Measurements from ENCODE around the gene CTDSPL2.
"Not testable (repeated sequence)": the region's sequence is repeated elsewhere in the genome, so short reads cannot be mapped to it uniquely, and the experiment has no call there.

Gene CTDSPL2

DNA sequence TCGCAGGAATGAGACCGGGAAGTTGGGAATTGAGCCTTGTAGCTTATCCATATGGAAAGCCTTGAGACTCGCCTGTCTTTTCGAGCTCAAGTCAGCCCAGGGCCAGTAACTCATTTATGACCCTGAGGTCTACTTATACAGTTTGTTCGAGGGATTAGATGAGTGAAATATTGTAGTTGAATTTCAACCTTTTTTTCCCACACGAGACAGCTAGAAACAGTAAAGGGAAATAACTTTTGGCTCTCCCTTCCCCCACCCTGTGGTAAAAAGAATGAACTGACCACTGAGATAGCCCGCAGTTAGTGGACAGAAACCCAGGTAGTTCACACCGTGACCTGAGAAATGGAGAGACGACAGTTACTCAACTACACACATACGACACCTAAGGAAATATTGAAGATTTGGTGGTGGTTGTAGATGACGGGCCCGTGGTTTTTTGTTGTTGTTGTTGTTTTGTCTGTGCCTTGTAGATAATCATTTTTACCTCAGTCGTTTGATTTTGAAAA, 110.4 kb downstream of the CTDSPL2 start:
- Mint-ChIP-seq H3K27me3 (no peaks in the 10 kb centered on the region), H3K4me1 (ENCODE audit: low read depth) (peaks cover 62% of the 10 kb centered on the region), H3K9me3 (no peaks in the 10 kb centered on the region), H3K27ac (peak overlapping the region; percentile 98), H3K4me3 (peak overlapping the region; percentile 88), H3K36me3 (ENCODE audit: low read depth) (peaks cover 77% of the 10 kb centered on the region)
- DNase-seq = no peak

- peak overlapping the region; percentile 43 for H3K4me3 Mint-ChIP-seq
- H3K27me3 Mint-ChIP-seq = no peaks in the 10 kb centered on the region
- peaks cover 64% of the 10 kb centered on the region for H3K4me1 Mint-ChIP-seq (ENCODE audit: low read depth)
- H3K9me3 Mint-ChIP-seq = no peaks in the 10 kb centered on the region
- DNase-seq = no peak
- peak overlapping the region; percentile 53 for H3K27ac Mint-ChIP-seq
- peaks cover 73% of the 10 kb centered on the region for H3K36me3 Mint-ChIP-seq (ENCODE audit: low read depth)
These were observed 114.0 kb downstream of the CTDSPL2 start for GRCh38 chr15:44541282-44541958.

DNA sequence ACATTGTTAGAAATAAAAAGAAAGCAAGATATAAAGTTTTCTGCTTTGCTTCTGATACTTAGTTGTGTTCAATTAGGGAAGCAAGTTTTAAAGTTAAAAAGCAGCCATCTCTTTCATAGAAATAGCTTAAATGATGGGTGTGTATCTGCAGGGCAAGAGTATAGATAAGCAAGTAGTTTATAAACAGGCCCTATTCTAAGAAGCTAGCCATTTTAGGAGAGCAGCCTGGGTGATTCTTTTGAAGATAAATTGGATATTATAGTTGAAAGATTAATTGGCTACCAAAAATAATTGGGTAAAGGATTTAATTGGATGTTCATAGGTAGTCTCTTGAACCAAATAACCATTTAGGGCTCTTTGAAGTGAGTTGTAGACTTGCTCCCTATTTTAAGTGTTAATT, 115.2 kb downstream of the CTDSPL2 start:
- H3K9me3 Mint-ChIP-seq = no peaks in the 10 kb centered on the region
- H3K4me1 Mint-ChIP-seq (ENCODE audit: low read depth) = peaks cover 72% of the 10 kb centered on the region
- peaks cover 74% of the 10 kb centered on the region for H3K36me3 Mint-ChIP-seq (ENCODE audit: low read depth)
- H3K4me3 Mint-ChIP-seq = no peak overlapping the region
- H3K27ac Mint-ChIP-seq = no peak overlapping the region
- no peaks in the 10 kb centered on the region for H3K27me3 Mint-ChIP-seq
- DNase-seq = no peak

- peaks cover 71% of the 10 kb centered on the region for H3K4me1 Mint-ChIP-seq (ENCODE audit: low read depth)
- not testable (repeated sequence) for H3K27me3 Mint-ChIP-seq, DNase-seq, H3K9me3 Mint-ChIP-seq
- peak overlapping the region; percentile 86 for H3K27ac Mint-ChIP-seq
- peak overlapping the region; percentile 39 for H3K4me3 Mint-ChIP-seq
- peaks cover 71% of the 10 kb centered on the region for H3K36me3 Mint-ChIP-seq (ENCODE audit: low read depth)
These were observed 117.3 kb downstream of the CTDSPL2 start for GRCh38 chr15:44544745-44545144.

DNA sequence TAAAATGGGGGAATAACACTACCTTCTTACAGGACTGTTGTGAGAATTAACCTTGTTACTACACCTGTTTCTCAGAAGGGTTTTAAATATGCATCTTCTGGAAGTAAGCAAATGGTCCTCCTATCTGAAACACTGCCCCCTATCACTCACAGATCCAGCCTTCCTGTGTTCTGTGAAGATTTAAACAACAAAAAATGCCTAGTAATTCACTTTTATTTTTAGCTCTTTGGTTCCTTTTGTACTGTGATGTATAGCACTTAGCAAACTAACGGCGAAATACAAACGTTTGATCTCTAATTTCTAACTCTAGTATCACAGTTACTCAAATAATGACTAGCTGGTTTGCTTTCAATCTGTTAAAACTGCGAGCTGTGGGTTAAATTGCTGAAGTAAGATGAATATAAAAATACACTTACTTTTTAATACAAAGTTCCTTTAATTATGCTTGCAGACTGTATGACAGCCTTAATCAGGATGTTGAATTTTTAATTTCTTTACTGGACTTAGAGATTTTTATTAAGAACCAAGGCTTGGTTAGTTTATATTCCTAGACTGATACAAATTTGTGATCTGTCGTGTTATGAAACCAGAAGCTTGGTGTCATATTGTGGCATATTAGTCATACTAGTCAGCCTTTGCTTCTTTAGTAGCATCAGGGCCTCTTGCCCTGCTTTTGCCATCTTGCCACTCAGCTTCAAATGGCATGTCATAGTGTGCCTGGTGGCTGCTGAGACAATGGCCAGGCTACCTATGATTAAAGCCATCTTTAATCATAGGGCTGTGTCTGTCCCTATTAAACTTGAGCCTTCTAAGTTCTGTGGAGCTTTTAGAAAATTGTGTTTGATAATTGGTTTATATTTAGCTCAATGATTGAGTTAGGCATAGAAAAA, 118.7 kb downstream of the CTDSPL2 start:
- peak; percentile 43 for DNase-seq
- H3K36me3 Mint-ChIP-seq (ENCODE audit: low read depth) = peaks cover 72% of the 10 kb centered on the region
- peak overlapping the region; percentile 9 for H3K4me3 Mint-ChIP-seq
- H3K27me3 Mint-ChIP-seq = no peaks in the 10 kb centered on the region
- peaks cover 73% of the 10 kb centered on the region for H3K4me1 Mint-ChIP-seq (ENCODE audit: low read depth)
- no peaks in the 10 kb centered on the region for H3K9me3 Mint-ChIP-seq
- peak overlapping the region; percentile 93 for H3K27ac Mint-ChIP-seq

DNA sequence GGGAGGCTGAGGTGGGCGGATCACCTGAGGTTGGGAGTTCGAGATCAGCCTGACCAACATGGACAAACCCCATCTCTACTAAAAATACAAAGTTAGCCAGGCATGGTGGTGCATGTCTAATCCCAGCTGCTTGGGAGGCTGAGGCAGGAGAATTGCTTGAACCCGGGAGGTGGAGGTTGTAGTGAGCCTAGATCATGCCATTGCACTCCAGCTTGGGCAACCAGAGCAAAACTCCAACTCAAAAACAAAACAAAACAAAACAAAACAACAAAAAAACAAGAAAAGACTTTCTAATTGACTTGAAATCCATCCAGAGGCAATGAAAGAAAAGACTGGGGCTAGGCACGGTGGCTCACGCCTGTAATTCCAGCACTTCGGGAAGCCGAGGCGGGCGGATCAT, 121.7 kb downstream of the CTDSPL2 start:
- not testable (repeated sequence) for H3K27me3 Mint-ChIP-seq, H3K9me3 Mint-ChIP-seq, H3K4me3 Mint-ChIP-seq, DNase-seq, H3K27ac Mint-ChIP-seq
- H3K4me1 Mint-ChIP-seq (ENCODE audit: low read depth) = peaks cover 54% of the 10 kb centered on the region
- peaks cover 71% of the 10 kb centered on the region for H3K36me3 Mint-ChIP-seq (ENCODE audit: low read depth)

DNA sequence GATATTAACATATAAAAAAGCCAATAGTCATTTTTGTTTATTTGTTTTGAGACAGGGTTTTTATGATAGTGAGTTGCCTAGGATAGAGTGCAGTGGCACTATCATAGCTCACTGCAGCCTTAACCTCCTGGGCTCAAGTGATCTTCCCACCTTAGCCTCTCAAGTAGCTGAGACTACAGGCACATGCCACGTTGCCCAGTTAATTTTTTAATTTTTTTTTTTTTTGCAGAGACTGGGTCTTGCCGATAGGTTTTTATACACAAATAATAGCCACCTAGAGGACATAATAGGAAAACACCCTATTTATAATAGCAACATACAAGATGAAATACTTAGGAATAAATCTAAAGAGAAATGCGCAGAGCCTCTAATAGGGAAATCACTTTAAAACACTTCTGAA, 122.8 kb downstream of the CTDSPL2 start:
- DNase-seq = no peak
- peaks cover 79% of the 10 kb centered on the region for H3K36me3 Mint-ChIP-seq (ENCODE audit: low read depth)

DNA sequence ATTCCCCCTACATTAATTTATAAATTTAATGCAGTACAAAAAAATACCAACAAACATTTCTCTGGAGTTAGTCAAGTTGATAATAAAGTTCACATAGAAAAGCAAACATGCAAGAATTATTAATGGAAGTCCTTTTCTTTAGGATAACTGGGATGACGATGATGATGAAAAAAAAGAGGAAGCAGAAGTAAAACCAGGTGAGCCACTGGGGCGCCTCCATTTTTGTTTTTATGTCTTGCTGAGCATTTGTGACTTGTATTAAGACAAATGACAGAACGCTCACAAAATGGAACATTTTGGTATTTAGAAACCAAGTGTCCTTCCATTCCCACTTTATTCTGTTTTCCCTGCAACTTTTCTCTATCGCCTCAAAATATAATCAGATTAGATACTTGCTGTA, 123.3 kb downstream of the CTDSPL2 start:
- H3K36me3 Mint-ChIP-seq (ENCODE audit: low read depth) = peaks cover 84% of the 10 kb centered on the region
- no peak overlapping the region for H3K4me3 Mint-ChIP-seq
- H3K27ac Mint-ChIP-seq = peak overlapping the region; percentile 46
- no peaks in the 10 kb centered on the region for H3K9me3 Mint-ChIP-seq
- H3K4me1 Mint-ChIP-seq (ENCODE audit: low read depth) = peaks cover 61% of the 10 kb centered on the region
- DNase-seq = no peak
- no peaks in the 10 kb centered on the region for H3K27me3 Mint-ChIP-seq

More for the DNA sequence above, 122.8 kb downstream of the CTDSPL2 start:
- Mint-ChIP-seq H3K27me3 (no peaks in the 10 kb centered on the region), H3K4me3 (no peak overlapping the region), H3K27ac (peak overlapping the region; percentile 33), H3K9me3 (no peaks in the 10 kb centered on the region), H3K4me1 (ENCODE audit: low read depth) (peaks cover 59% of the 10 kb centered on the region)

DNA sequence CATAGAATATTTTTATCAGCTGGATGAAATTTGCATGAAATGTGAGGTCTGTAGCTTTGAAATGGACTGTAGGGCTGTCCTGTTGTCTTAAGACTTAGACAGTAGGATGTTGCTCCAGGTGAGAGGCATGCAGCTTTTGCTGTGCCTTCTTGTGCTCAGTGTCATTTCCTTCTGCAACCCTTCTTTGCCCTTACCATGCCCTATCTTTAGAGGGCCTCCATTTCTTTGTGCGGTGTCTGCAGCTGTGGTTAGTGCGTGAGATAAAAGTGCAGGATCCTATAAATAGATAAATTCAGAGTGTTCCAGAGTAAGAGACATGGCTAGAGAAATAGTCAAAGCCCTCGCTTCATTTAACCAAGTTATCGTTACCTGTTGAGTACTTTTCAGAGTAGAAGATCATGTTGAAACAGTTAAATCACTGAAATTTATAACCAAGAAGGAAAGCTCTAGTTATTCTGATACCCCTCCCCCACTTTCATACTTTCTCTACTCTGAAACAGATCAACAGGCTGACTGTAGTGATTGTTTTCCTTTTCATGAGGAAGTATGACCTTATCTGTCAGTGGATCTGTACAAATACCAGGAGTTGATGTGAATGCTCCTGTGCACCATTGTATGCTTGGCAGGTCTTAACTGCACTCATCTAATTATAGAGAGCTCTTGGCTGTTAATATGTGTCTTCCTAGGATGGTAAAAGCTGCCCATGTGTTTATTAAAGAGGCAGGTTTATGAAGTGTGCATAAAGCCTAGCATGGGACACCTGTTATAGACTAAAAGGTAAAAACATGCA, 127.7 kb downstream of the CTDSPL2 start:
- Mint-ChIP-seq H3K27ac (peak overlapping the region; percentile 45), H3K4me1 (ENCODE audit: low read depth) (peaks cover 47% of the 10 kb centered on the region), H3K9me3 (no peaks in the 10 kb centered on the region), H3K36me3 (ENCODE audit: low read depth) (peaks cover 94% of the 10 kb centered on the region), H3K4me3 (no peak overlapping the region), H3K27me3 (no peaks in the 10 kb centered on the region)
- DNase-seq = peak; percentile 2

- H3K27ac Mint-ChIP-seq = peak overlapping the region; percentile 83
- H3K4me3 Mint-ChIP-seq, H3K9me3 Mint-ChIP-seq, H3K27me3 Mint-ChIP-seq, DNase-seq: not testable (repeated sequence)
- peaks cover 98% of the 10 kb centered on the region for H3K36me3 Mint-ChIP-seq (ENCODE audit: low read depth)
- peaks cover 28% of the 10 kb centered on the region for H3K4me1 Mint-ChIP-seq (ENCODE audit: low read depth)
These were observed 133.5 kb downstream of the CTDSPL2 start for GRCh38 chr15:44560926-44561325.

GRCh38 chr15:44565387-44566154, 138.1 kb downstream of the CTDSPL2 start:
- Mint-ChIP-seq H3K9me3 (peaks cover 3% of the 10 kb centered on the region), H3K27me3 (no peaks in the 10 kb centered on the region), H3K27ac (peak overlapping the region; percentile 22), H3K4me1 (ENCODE audit: low read depth) (peaks cover 5% of the 10 kb centered on the region), H3K36me3 (ENCODE audit: low read depth) (peaks cover 94% of the 10 kb centered on the region), H3K4me3 (no peak overlapping the region)
- no peak for DNase-seq

DNA sequence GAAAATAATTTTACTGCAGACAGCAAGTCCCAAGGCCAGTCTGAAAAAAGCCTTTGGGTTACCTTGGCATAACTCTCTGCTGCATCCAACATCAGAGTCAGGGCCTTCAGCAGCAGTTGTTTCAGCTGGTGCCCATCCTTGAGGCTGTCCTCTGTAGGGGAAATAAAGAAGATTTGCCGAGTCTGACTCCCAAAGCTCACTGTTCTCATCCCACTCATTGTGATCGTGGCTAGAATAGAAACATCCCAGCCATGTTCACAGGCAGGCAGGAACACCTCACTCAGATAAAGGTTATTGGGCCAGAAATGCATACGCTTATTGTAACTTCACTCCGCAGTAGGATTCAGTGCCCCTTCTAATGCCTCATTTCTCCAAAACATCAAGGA, 138.7 kb downstream of the CTDSPL2 start:
- no peak for DNase-seq
- H3K27me3 Mint-ChIP-seq = no peaks in the 10 kb centered on the region
- peaks cover 3% of the 10 kb centered on the region for H3K9me3 Mint-ChIP-seq
- peak overlapping the region; percentile 22 for H3K27ac Mint-ChIP-seq
- peaks cover 94% of the 10 kb centered on the region for H3K36me3 Mint-ChIP-seq (ENCODE audit: low read depth)
- no peaks in the 10 kb centered on the region for H3K4me1 Mint-ChIP-seq (ENCODE audit: low read depth)
- no peak overlapping the region for H3K4me3 Mint-ChIP-seq

GRCh38 chr15:44568338-44568737, 140.9 kb downstream of the CTDSPL2 start:
- Mint-ChIP-seq H3K27me3 (no peaks in the 10 kb centered on the region), H3K36me3 (ENCODE audit: low read depth) (peaks cover 86% of the 10 kb centered on the region), H3K27ac (peak overlapping the region; percentile 35), H3K4me3 (no peak overlapping the region), H3K9me3 (peaks cover 3% of the 10 kb centered on the region), H3K4me1 (ENCODE audit: low read depth) (no peaks in the 10 kb centered on the region)
- no peak for DNase-seq

GRCh38 chr15:44569316-44569715, 141.9 kb downstream of the CTDSPL2 start:
- no peak overlapping the region for H3K4me3 Mint-ChIP-seq
- H3K4me1 Mint-ChIP-seq (ENCODE audit: low read depth) = no peaks in the 10 kb centered on the region
- peaks cover 85% of the 10 kb centered on the region for H3K36me3 Mint-ChIP-seq (ENCODE audit: low read depth)
- peak overlapping the region; percentile 71 for H3K27ac Mint-ChIP-seq
- H3K27me3 Mint-ChIP-seq = no peaks in the 10 kb centered on the region
- peaks cover 3% of the 10 kb centered on the region for H3K9me3 Mint-ChIP-seq
- no peak for DNase-seq

All from activated T-cell treated with anti-CD3 and anti-CD28 coated beads, Interleukin-2, amount 50 U/mL, for 24 hours (primary cell).